Neural cell (in vitro differentiated cells): ENCODE results near the gene MIX23.

ENCODE experiments used
- CTCF ChIP-seq: fragments of 450-650 bp; IDR thresholded peaks from 2 replicates; pipeline ENCODE4 v1.5.1; 2014; ENCODE audit warnings: antibody characterized with exemption, mild to moderate bottlenecking, moderate library complexity; ENCODE audit not compliant: poor library complexity, severe bottlenecking
- EP300 ChIP-seq: fragments of 450-650 bp; conservative IDR thresholded peaks from 2 replicates; pipeline ENCODE4 v1.6.1; 2014; ENCODE audit warnings: antibody characterized with exemption, mild to moderate bottlenecking, moderate library complexity; ENCODE audit not compliant: poor library complexity, severe bottlenecking
- EZH2 ChIP-seq: fragments of 200-600, 300-800 bp; shearing (Covaris generic), sonication (generic); IDR thresholded peaks from 2 replicates; pipeline ENCODE4 v1.6.1; 2014; ENCODE audit warnings: antibody characterized with exemption, low read length, borderline replicate concordance, mild to moderate bottlenecking; ENCODE audit not compliant: insufficient read depth, poor library complexity, severe bottlenecking
- MXI1 ChIP-seq: fragments of 450-650 bp; conservative IDR thresholded peaks from 2 replicates; pipeline ENCODE4 v1.6.1; 2014; ENCODE audit warnings: antibody characterized with exemption, mild to moderate bottlenecking; ENCODE audit not compliant: poor library complexity, severe bottlenecking
- RAD21 ChIP-seq: fragments of 450-650 bp; conservative IDR thresholded peaks from 2 replicates; pipeline ENCODE4 v1.6.1; 2014; ENCODE audit warnings: antibody characterized with exemption, mild to moderate bottlenecking, moderate library complexity

- TF ChIP-seq CTCF = no peak
- no peak for TF ChIP-seq MXI1
- TF ChIP-seq EZH2 = no peak
- no peak for TF ChIP-seq RAD21
- no peak for TF ChIP-seq EP300
Measured at GRCh38 chr3:122407946-122408345, 24.9 kb upstream of the MIX23 start.
